Measurements from ENCODE around the gene DRICH1. TPM values are rescaled to one million over a fixed set of nuclear protein-coding genes. Genes with fewer than 3 reads are reported as not detected.
"Not testable (repeated sequence)": the region's sequence is repeated elsewhere in the genome, so short reads cannot be mapped to it uniquely, and the experiment has no call there.

Gene DRICH1
- total and polyA plus RNA-seq, 2 of the 13 experiments (the other 11 are each of a cell fraction or from before 2014, with no cell fraction given) = 0.22 to 0.66 TPM

DNA sequence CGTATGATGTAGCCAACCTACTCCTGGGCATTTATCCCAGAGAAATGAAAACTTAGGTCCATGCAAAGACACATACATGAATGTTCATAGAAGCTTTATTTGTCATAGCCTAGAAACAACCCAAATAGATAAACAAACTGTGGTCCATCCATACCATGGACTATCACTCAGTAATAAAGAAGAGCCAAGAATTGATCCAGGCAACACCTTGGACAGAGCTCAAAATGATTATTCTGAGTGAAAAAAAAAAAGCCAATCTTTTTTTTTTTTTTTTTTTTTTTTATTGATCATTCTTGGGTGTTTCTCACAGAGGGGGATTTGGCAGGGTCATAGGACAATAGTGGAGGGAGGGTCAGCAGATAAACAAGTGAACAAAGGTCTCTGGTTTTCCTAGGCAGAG, 71.9 kb downstream of the DRICH1 start:
- ATAC-seq; DNase-seq (ENCODE audit: low spot score); H2AFZ ChIP-seq (ENCODE audit: low read length); intact Hi-C loops (cut with micrococcal nuclease; ENCODE audit: unreplicated experiment); H3K79me2 ChIP-seq (ENCODE audit: insufficient read depth, low read length); H3K36me3 ChIP-seq (replicated peaks in 1 of 2; ENCODE audit: control insufficient read depth in 1 of 2, insufficient read depth in 2 of 2, low read length in 2 of 2); H3K4me1 ChIP-seq (ENCODE audit: insufficient read depth, low read length); H3K4me2 ChIP-seq (ENCODE audit: low read depth, low read length); CTCF ChIA-PET (ENCODE audit: low intra/inter-chr PET ratio, low total read pairs); FAIRE-seq; H3K27ac ChIP-seq (ENCODE audit: extremely low read length, insufficient read depth, low read length); POLR2A ChIA-PET; BruUV-seq (replicated peaks); H4K20me1 ChIP-seq (ENCODE audit: insufficient read depth, low read length); H3K9me3 ChIP-seq (ENCODE audit: low read length); H3K27me3 ChIP-seq (ENCODE audit: control insufficient read depth in 1 of 2, insufficient read depth in 2 of 2, low read length in 2 of 2); H3K4me3 ChIP-seq (replicated peaks in 1 of 3; ENCODE audit: insufficient read depth in 1 of 3, low read depth in 2 of 3, low read length in 3 of 3); H3K9ac ChIP-seq (ENCODE audit: insufficient read depth, low read depth, low read length): not testable (repeated sequence)
- in situ Hi-C loops (cut with HindIII; ENCODE audit: extremely low pct_ligation_motif_present, low pct_unique_long_range_greater_than_20kb) = loop anchor here (25.0 kb wide), 1 partner anchor 398 kb away; no protein-coding TSS in a partner anchor
- TF ChIP-seq, protein P1, sequence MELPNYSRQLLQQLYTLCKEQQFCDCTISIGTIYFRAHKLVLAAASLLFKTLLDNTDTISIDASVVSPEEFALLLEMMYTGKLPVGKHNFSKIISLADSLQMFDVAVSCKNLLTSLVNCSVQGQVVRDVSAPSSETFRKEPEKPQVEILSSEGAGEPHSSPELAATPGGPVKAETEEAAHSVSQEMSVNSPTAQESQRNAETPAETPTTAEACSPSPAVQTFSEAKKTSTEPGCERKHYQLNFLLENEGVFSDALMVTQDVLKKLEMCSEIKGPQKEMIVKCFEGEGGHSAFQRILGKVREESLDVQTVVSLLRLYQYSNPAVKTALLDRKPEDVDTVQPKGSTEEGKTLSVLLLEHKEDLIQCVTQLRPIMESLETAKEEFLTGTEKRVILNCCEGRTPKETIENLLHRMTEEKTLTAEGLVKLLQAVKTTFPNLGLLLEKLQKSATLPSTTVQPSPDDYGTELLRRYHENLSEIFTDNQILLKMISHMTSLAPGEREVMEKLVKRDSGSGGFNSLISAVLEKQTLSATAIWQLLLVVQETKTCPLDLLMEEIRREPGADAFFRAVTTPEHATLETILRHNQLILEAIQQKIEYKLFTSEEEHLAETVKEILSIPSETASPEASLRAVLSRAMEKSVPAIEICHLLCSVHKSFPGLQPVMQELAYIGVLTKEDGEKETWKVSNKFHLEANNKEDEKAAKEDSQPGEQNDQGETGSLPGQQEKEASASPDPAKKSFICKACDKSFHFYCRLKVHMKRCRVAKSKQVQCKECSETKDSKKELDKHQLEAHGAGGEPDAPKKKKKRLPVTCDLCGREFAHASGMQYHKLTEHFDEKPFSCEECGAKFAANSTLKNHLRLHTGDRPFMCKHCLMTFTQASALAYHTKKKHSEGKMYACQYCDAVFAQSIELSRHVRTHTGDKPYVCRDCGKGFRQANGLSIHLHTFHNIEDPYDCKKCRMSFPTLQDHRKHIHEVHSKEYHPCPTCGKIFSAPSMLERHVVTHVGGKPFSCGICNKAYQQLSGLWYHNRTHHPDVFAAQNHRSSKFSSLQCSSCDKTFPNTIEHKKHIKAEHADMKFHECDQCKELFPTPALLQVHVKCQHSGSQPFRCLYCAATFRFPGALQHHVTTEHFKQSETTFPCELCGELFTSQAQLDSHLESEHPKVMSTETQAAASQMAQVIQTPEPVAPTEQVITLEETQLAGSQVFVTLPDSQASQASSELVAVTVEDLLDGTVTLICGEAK (IDR thresholded peaks at IDR 0.05) = peak; percentile 15; the same call in 1 of the 2 replicates
- TF ChIP-seq, protein P1 (CRISPR knock-in tag; IDR thresholded peaks at IDR 0.05) = not testable (repeated sequence)
- TF ChIP-seq, protein P2, sequence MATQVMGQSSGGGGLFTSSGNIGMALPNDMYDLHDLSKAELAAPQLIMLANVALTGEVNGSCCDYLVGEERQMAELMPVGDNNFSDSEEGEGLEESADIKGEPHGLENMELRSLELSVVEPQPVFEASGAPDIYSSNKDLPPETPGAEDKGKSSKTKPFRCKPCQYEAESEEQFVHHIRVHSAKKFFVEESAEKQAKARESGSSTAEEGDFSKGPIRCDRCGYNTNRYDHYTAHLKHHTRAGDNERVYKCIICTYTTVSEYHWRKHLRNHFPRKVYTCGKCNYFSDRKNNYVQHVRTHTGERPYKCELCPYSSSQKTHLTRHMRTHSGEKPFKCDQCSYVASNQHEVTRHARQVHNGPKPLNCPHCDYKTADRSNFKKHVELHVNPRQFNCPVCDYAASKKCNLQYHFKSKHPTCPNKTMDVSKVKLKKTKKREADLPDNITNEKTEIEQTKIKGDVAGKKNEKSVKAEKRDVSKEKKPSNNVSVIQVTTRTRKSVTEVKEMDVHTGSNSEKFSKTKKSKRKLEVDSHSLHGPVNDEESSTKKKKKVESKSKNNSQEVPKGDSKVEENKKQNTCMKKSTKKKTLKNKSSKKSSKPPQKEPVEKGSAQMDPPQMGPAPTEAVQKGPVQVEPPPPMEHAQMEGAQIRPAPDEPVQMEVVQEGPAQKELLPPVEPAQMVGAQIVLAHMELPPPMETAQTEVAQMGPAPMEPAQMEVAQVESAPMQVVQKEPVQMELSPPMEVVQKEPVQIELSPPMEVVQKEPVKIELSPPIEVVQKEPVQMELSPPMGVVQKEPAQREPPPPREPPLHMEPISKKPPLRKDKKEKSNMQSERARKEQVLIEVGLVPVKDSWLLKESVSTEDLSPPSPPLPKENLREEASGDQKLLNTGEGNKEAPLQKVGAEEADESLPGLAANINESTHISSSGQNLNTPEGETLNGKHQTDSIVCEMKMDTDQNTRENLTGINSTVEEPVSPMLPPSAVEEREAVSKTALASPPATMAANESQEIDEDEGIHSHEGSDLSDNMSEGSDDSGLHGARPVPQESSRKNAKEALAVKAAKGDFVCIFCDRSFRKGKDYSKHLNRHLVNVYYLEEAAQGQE (IDR thresholded peaks at IDR 0.05; ENCODE audit: borderline replicate concordance in 1 of 2, low read depth in 1 of 2, low read length in 2 of 2) = peak in 1 of 2 experiments; percentile 82; a peak in 2 of 4 replicates
- 7% methylated on average over 1 of the region's 1 CpG for whole genome bisulfite sequencing (ENCODE audit: low lambda C conversion rate)
